K562 (cell line): ENCODE data around the gene B2M. TPM values are rescaled to one million over a fixed set of nuclear protein-coding genes. Genes with fewer than 3 reads are reported as not detected.

Experiments
- CBFA2T2 ChIP-seq: fragments of 450-650 bp; conservative IDR thresholded peaks from 2 replicates; pipeline ENCODE4 v1.6.1; 2017; ENCODE audit warnings: mild to moderate bottlenecking
- HMG20A ChIP-seq: fragments of 450-650 bp; formaldehyde crosslinking; conservative IDR thresholded peaks from 2 replicates; pipeline ENCODE4 v1.4.0; 2020; ENCODE audit warnings: mild to moderate bottlenecking, mixed read lengths
- HNRNPUL1 ChIP-seq: fragments of 200-400 bp; formaldehyde crosslinking; IDR thresholded peaks from 2 replicates; pipeline ENCODE4 v1.6.1; 2017; ENCODE audit warnings: low read length
- STAT5A ChIP-seq: IDR thresholded peaks from 2 replicates; pipeline ENCODE4 v1.6.1; 2012; ENCODE audit warnings: low read length, inconsistent platforms, borderline replicate concordance
- TRIM28 ChIP-seq: fragments of 450-650 bp; IDR thresholded peaks from 2 replicates; pipeline ENCODE4 v1.6.1; 2017
- ZNF140 ChIP-seq: fragments of 250-450 bp; sonication (Bioruptor Pico); IDR thresholded peaks from 2 replicates; pipeline ENCODE4 v1.8.0; 2021; ENCODE audit warnings: moderate library complexity, mild to moderate bottlenecking, inconsistent platforms
- polyA plus RNA-seq, 8 experiments: library from polyadenylated mRNA; depleted of rRNA in 4 of 8; stranded (reverse) in 5 of 8; unstranded in 3 of 8; fragments of >200 nt; fragmentation: Nextera tagmentation in 2 of 8; fragmentation: Illumina TruSeq in 1 of 8; extraction: Ambion mirVana in 2 of 8; extraction: Trizol in 1 of 8; gene quantifications; 2 replicates each; pipeline versions ENCODE4 v1.2.1 to v1.2.3, GENCODE V29; 2011 to 2014; ENCODE audit warnings: inconsistent platforms in 1 of 8, missing spikeins in 1 of 8
- total RNA-seq, 7 experiments: library from RNA; depleted of rRNA in 6 of 7; stranded (reverse); fragments of >200 nt in 6 of 7; fragmentation: Illumina TruSeq in 2 of 7; extraction: Trizol in 2 of 7; gene quantifications; 2 replicates each; pipeline versions ENCODE4 v1.2.1 to v1.2.3, GENCODE V29; 2011 to 2021; ENCODE audit warnings: low replicate concordance in 1 of 7
- TF ChIP-seq, protein P1 (sequence below), 2 experiments: fragments of 450-650 bp; IDR thresholded peaks; 2 replicates each; pipeline ENCODE4 v1.6.1; 2016; ENCODE audit warnings: mild to moderate bottlenecking in 2 of 2, borderline replicate concordance in 1 of 2, low read depth in 1 of 2, moderate library complexity in 1 of 2
- TF ChIP-seq, protein P2 (sequence below): fragments of 450-650 bp; conservative IDR thresholded peaks from 2 replicates; pipeline ENCODE4 v1.6.1; 2016; ENCODE audit warnings: missing genetic modification characterization, low read depth, mild to moderate bottlenecking, missing compliant biosample characterization, moderate library complexity
- TF ChIP-seq, protein P3 (sequence below): sonication (generic); formaldehyde crosslinking; IDR thresholded peaks from 2 replicates; pipeline ENCODE4 v1.8.1; 2023; ENCODE audit warnings: mild to moderate bottlenecking, missing genetic modification reagents, moderate library complexity
- TF ChIP-seq, protein P4 (sequence below), 3 experiments: fragments of 200-800 bp in 1 of 3; fragments of 250-450 bp in 1 of 3; fragments of 450-650 bp in 1 of 3; sonication (Bioruptor Pico) in 1 of 3; sonication (Bioruptor generic) in 1 of 3; formaldehyde crosslinking in 1 of 3; IDR thresholded peaks; 2 replicates each; pipeline versions ENCODE4 v1.6.1 to v1.8.0; 2016 to 2022; ENCODE audit warnings: mild to moderate bottlenecking in 2 of 3, missing genetic modification characterization in 2 of 3, missing compliant biosample characterization in 1 of 3, moderate library complexity in 1 of 3

The B2M gene
- total and polyA plus RNA-seq, 9 of the 15 experiments (the other 6 are each of a cell fraction or from before 2014, with no cell fraction given): 460 to 3,138 (median 1,032) TPM

DNA sequence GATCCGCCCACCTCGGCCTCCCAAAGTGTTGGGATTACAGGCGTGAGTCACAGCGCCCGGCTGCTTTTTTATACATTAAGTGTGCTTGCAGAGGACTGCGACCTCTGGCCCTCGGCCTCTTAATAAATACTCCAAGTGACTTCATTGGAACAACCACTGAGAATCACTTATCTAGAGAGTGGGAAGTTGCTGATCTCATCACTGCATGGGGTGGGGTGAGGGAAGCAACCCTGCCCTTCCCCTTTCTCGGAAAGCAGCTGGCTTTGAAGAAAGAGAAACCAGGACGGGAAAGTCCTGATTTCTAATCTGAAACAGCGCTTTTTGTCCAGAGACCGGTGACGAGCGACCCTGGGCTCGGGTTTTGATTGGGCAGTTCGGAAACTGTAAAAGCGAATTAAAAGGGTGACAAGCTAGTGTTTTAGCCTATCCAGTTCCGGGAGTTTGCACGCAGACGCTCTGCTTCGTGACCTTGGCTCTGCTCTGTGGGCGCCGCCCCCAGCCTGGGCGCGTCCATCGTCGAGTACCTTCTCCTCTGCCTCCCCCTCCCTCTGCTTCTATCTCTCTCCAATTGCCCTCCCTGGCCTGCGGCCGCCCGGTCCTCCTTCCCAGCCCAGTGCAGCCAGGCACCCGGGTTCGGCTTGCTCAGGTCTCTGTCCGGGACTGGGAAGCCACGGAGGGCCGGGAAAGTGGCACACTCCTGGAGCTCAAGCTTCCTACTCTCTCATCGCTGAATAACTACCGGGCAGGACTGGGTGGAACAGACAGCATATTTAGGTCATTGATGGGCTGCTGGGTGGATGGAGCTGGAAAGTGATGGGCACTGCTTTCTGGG is 17.5 kb downstream of the B2M start (continued):
- TF ChIP-seq, protein P1, sequence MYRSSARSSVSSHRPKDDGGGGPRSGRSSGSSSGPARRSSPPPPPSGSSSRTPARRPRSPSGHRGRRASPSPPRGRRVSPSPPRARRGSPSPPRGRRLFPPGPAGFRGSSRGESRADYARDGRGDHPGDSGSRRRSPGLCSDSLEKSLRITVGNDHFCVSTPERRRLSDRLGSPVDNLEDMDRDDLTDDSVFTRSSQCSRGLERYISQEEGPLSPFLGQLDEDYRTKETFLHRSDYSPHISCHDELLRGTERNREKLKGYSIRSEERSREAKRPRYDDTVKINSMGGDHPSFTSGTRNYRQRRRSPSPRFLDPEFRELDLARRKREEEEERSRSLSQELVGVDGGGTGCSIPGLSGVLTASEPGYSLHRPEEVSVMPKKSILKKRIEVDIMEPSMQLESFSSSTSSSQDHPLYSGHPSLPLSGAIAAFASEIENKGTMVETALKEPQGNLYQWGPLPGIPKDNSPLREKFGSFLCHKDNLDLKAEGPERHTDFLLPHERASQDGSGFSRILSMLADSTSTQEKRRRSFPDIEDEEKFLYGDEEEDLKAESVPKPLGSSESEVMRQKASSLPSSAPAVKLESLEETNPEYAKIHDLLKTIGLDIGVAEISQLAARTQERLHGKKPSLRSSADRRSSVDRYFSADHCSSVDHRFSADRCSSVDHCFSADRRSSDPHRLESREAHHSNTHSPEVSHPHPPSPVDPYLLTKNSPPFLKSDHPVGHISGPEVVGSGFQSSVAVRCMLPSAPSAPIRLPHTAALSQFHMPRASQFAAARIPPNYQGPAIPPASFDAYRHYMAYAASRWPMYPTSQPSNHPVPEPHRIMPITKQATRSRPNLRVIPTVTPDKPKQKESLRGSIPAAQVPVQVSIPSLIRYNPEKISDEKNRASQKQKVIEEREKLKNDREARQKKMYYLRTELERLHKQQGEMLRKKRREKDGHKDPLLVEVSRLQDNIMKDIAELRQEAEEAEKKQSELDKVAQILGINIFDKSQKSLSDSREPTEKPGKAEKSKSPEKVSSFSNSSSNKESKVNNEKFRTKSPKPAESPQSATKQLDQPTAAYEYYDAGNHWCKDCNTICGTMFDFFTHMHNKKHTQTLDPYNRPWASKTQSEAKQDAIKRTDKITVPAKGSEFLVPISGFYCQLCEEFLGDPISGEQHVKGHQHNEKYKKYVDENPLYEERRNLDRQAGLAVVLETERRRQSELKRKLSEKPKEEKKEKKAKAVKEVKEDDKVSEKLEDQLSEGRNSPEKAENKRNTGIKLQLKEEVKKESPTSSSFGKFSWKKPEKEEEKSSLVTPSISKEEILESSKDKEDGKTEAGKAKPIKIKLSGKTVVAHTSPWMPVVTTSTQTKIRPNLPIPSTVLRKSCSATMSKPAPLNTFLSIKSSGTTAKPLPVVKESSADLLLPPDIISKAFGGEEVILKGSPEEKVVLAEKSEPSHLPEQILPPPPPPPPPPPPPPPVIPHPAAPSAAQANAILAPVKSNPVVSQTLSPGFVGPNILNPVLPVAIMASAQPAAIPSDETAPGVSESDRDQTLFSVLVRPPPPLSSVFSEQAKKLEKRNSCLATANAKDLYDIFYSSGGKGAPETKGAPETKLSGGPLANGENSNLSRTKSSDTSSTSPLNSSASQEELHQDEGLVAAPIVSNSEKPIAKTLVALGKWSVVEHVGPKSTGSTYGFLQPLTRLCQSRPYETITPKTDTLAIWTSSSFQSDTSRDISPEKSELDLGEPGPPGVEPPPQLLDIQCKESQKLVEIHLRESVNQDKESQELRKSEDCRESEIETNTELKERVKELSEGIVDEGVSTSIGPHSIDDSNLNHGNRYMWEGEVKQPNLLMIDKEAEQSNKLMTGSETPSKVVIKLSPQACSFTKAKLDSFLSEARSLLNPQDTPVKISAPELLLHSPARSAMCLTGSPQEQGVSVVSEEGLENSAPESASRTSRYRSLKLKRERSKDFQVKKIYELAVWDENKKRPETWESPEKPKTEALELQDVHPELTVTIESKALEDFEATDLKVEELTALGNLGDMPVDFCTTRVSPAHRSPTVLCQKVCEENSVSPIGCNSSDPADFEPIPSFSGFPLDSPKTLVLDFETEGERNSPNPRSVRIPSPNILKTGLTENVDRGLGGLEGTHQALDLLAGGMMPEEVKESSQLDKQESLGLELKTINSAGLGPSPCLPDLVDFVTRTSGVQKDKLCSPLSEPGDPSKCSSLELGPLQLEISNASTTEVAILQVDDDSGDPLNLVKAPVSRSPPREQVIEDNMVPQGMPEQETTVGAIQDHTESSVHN (IDR thresholded peaks at IDR 0.05; ENCODE audit: borderline replicate concordance in 1 of 2, low read depth in 1 of 2): peak in 1 of 2 experiments; percentile 100; a peak in 2 of 4 replicates
- TF ChIP-seq STAT5A: peak; percentile 91
- TF ChIP-seq, protein P2, sequence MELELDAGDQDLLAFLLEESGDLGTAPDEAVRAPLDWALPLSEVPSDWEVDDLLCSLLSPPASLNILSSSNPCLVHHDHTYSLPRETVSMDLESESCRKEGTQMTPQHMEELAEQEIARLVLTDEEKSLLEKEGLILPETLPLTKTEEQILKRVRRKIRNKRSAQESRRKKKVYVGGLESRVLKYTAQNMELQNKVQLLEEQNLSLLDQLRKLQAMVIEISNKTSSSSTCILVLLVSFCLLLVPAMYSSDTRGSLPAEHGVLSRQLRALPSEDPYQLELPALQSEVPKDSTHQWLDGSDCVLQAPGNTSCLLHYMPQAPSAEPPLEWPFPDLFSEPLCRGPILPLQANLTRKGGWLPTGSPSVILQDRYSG (tag): no peak
- no peak for TF ChIP-seq ZNF140 (CRISPR knock-in tag)
- TF ChIP-seq, protein P3, sequence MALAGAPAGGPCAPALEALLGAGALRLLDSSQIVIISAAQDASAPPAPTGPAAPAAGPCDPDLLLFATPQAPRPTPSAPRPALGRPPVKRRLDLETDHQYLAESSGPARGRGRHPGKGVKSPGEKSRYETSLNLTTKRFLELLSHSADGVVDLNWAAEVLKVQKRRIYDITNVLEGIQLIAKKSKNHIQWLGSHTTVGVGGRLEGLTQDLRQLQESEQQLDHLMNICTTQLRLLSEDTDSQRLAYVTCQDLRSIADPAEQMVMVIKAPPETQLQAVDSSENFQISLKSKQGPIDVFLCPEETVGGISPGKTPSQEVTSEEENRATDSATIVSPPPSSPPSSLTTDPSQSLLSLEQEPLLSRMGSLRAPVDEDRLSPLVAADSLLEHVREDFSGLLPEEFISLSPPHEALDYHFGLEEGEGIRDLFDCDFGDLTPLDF (CRISPR knock-in tag): 0 out of 2 replicates have a peak, but pooled peaks have one; percentile 55
- no peak for TF ChIP-seq HMG20A (CRISPR knock-in tag)
- TF ChIP-seq CBFA2T2: peak; percentile 34
- no peak for TF ChIP-seq HNRNPUL1
- peak; percentile 54; the same call in 1 of the 2 replicates for TF ChIP-seq TRIM28
- TF ChIP-seq, protein P4, sequence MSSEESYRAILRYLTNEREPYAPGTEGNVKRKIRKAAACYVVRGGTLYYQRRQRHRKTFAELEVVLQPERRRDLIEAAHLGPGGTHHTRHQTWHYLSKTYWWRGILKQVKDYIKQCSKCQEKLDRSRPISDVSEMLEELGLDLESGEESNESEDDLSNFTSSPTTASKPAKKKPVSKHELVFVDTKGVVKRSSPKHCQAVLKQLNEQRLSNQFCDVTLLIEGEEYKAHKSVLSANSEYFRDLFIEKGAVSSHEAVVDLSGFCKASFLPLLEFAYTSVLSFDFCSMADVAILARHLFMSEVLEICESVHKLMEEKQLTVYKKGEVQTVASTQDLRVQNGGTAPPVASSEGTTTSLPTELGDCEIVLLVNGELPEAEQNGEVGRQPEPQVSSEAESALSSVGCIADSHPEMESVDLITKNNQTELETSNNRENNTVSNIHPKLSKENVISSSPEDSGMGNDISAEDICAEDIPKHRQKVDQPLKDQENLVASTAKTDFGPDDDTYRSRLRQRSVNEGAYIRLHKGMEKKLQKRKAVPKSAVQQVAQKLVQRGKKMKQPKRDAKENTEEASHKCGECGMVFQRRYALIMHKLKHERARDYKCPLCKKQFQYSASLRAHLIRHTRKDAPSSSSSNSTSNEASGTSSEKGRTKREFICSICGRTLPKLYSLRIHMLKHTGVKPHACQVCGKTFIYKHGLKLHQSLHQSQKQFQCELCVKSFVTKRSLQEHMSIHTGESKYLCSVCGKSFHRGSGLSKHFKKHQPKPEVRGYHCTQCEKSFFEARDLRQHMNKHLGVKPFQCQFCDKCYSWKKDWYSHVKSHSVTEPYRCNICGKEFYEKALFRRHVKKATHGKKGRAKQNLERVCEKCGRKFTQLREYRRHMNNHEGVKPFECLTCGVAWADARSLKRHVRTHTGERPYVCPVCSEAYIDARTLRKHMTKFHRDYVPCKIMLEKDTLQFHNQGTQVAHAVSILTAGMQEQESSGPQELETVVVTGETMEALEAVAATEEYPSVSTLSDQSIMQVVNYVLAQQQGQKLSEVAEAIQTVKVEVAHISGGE (CRISPR knock-in tag; IDR thresholded peaks at IDR 0.05): peak in 1 of 3 experiments; percentile 67; a peak in 1 of 6 replicates
